Colonic mucosa (tissue), 4 donors: ENCODE data around the gene MOBP. TPM values are rescaled to one million over a fixed set of nuclear protein-coding genes. Genes with fewer than 3 reads are reported as not detected.

ENCODE experiments used
- DNase-seq: peaks from one replicate; pipeline ENCODE4 v3.0.0-alpha.2; 2020
- H3K27ac ChIP-seq: fragments of 200-600 bp; one replicate; pipeline ENCODE4 v1.8.0; 2021
- H3K27me3 ChIP-seq: fragments of 200-600 bp; one replicate; pipeline ENCODE4 v1.8.0; 2021
- H3K36me3 ChIP-seq: fragments of 200-600 bp; one replicate; pipeline ENCODE4 v1.8.0; 2021
- H3K4me1 ChIP-seq: fragments of 200-600 bp; one replicate; pipeline ENCODE4 v1.8.0; 2021; ENCODE audit warnings: mild to moderate bottlenecking
- H3K4me3 ChIP-seq: fragments of 200-600 bp; one replicate; pipeline ENCODE4 v1.8.0; 2021
- H3K9ac ChIP-seq, 2 donors: one replicate each; pipeline ENCODE4 v1.7.0; 2013; ENCODE audit warnings: control low read depth in 2 of 2, low read depth in 2 of 2, low read length in 2 of 2
- H3K9me3 ChIP-seq: fragments of 200-600 bp; one replicate; pipeline ENCODE4 v1.8.0; 2021
- intact Hi-C: fragments of 100-400 bp; cut with DNase I; formaldehyde crosslinking; loops from one replicate; pipeline ENCODE4 v1.14.1; 2022
- total RNA-seq, 2 donors: library from RNA; stranded (reverse); fragmentation: NEBNext Ultra II Directional in 1 of 2; extraction: Animal tissue kit (Norgen Biotek cat#: 25700) in 1 of 2; gene quantifications; one replicate each; pipeline ENCODE4 v1.2.1, GENCODE V29; 2021
- TF ChIP-seq, protein P1 (sequence below): fragments of 200-600 bp; IDR thresholded peaks from one replicate; pipeline ENCODE4 v1.8.0; 2022; ENCODE audit warnings: antibody characterized with exemption, mild to moderate bottlenecking
- donor health status: healthy.
- donor health status: DM: no; HTN: no; CAD: no.
- donor health status: DM: no; HTN: no; CAD: no.

MOBP gene
- total RNA-seq, 2 donors from 2014 or later = 0.56 to 0.72 TPM

DNA sequence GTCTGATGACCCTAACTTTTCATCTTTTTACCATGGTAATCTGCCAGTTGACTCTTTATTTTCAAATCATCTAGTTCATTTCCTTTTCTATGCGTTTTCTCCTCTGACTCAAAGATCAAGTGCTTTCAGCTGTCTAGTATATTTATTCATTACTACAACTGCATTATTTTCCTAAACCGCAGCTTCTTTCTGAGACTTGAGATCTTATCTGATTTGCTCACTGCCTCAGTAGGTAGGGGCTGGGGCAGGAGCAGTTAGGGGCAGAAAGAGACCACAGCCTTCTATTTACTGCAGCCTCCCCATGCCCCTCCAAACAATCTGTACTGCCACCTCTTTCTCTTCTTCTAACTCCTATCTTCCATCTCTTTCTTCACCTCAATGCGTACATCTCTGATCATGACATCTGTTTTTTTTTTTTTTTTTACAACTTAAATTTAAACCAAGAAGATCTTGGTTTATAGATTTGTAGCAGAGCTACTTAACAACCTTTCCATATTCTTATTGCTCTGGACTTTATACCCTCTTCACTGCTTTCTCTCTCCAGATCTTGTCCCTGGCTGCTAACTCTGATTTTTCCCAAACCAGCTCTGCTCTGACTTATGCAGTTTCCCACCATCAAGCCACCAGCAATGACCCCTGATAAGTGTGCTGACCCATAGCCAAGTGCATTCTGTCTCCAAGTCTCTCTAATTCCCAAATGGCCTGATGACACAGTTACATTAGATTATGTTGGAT is 52.2 kb downstream of the MOBP start:
- Histone ChIP-seq H3K9me3 (no peaks in the 10 kb centered on the region), H3K36me3 (no peaks in the 10 kb centered on the region), H3K27me3 (no peaks in the 10 kb centered on the region), H3K27ac (no peak overlapping the region), H3K4me3 (no peak overlapping the region), H3K4me1 (no peaks in the 10 kb centered on the region), H3K9ac (no peak overlapping the region)
- intact Hi-C loops = no loop called here
- TF ChIP-seq, protein P1, sequence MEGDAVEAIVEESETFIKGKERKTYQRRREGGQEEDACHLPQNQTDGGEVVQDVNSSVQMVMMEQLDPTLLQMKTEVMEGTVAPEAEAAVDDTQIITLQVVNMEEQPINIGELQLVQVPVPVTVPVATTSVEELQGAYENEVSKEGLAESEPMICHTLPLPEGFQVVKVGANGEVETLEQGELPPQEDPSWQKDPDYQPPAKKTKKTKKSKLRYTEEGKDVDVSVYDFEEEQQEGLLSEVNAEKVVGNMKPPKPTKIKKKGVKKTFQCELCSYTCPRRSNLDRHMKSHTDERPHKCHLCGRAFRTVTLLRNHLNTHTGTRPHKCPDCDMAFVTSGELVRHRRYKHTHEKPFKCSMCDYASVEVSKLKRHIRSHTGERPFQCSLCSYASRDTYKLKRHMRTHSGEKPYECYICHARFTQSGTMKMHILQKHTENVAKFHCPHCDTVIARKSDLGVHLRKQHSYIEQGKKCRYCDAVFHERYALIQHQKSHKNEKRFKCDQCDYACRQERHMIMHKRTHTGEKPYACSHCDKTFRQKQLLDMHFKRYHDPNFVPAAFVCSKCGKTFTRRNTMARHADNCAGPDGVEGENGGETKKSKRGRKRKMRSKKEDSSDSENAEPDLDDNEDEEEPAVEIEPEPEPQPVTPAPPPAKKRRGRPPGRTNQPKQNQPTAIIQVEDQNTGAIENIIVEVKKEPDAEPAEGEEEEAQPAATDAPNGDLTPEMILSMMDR = no peak
- no peak for DNase-seq

DNA sequence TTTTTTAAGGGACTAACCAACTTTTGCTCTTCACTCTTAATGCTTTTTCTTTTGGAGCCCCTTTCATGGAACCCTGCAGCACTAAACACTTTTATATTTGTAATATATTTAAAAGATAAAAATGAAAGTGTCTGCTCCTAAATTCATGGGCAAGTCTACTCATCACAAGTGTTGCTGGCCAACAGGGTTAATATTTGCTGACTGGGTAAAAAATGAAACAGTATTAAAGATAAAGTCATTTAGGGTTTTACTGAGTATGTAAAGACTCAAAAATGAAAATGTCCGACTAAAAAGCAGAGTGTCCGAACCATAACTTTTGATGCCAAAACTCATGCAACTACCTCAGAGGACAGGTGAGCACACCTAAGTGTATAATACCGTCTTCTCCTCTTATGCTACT is 54.0 kb downstream of the MOBP start:
- no peaks in the 10 kb centered on the region for H3K4me1 ChIP-seq
- H3K9ac ChIP-seq = no peak overlapping the region
- DNase-seq = no peak
- intact Hi-C loops = no loop called here
- no peaks in the 10 kb centered on the region for H3K36me3 ChIP-seq
- no peaks in the 10 kb centered on the region for H3K27me3 ChIP-seq
- H3K9me3 ChIP-seq = no peaks in the 10 kb centered on the region
- no peak overlapping the region for H3K4me3 ChIP-seq
- no peak overlapping the region for H3K27ac ChIP-seq
- TF ChIP-seq, protein P1 = no peak

DNA sequence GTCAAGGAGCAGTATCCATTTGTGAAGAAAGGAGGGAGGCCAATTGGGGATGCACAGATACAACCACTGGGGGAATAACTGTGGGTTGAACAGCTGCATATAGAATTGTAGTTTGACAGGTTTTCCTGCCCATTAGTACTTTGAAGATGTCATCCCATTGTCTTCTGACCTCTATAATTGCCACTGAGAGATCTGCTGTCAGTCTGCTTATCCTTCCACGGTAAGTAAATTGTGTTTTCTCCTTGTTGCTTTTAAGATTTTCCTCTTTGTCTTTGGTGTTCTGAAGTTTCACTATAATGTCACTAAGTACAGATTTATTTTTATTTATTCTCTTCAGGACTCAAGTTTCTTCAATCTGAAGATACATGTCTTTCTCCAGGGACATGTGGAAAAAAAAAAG is 56.6 kb downstream of the MOBP start:
- intact Hi-C loops = no loop called here
- Histone ChIP-seq H3K9me3 (no peaks in the 10 kb centered on the region), H3K4me1 (no peaks in the 10 kb centered on the region), H3K27ac (no peak overlapping the region), H3K27me3 (no peaks in the 10 kb centered on the region), H3K4me3 (no peak overlapping the region), H3K9ac (no peak overlapping the region), H3K36me3 (no peaks in the 10 kb centered on the region)
- TF ChIP-seq, protein P1 = no peak
- no peak for DNase-seq

GRCh38 chr3:39528844-39529243 is 61.4 kb downstream of the MOBP start:
- intact Hi-C loops = no loop called here
- Histone ChIP-seq H3K27me3 (no peaks in the 10 kb centered on the region), H3K4me3 (no peak overlapping the region), H3K4me1 (no peaks in the 10 kb centered on the region), H3K27ac (no peak overlapping the region), H3K36me3 (no peaks in the 10 kb centered on the region), H3K9ac (no peak overlapping the region), H3K9me3 (no peaks in the 10 kb centered on the region)
- TF ChIP-seq, protein P1 = no peak
- DNase-seq = no peak

- no peaks in the 10 kb centered on the region for H3K36me3 ChIP-seq
- no peaks in the 10 kb centered on the region for H3K9me3 ChIP-seq
- H3K4me1 ChIP-seq = no peaks in the 10 kb centered on the region
- no peak overlapping the region for H3K9ac ChIP-seq
- DNase-seq = no peak
- H3K27ac ChIP-seq = no peak overlapping the region
- no peaks in the 10 kb centered on the region for H3K27me3 ChIP-seq
- no peak overlapping the region for H3K4me3 ChIP-seq
- intact Hi-C loops = no loop called here
- TF ChIP-seq, protein P1 = no peak
Measured at GRCh38 chr3:39529577-39529976, 62.1 kb downstream of the MOBP start.
